Astrocyte (in vitro differentiated cells and primary cell): Measurements from ENCODE around the gene WDR27. TPM values are rescaled to one million over a fixed set of nuclear protein-coding genes. Genes with fewer than 3 reads are reported as not detected.

Source experiments
- DNase-seq: peaks from one replicate; pipeline ENCODE4 v3.0.0-alpha.2; 2010; ENCODE audit warnings: low read depth
- FAIRE-seq: peaks from 2 replicates; lab custom pipeline; 2011; peaks lifted over from hg19 to GRCh38; lab: Jason Lieb, UNC
- H2AFZ ChIP-seq: 2 replicates; pipeline ENCODE4 v1.6.0; 2012; ENCODE audit warnings: low read depth, low read length, inconsistent platforms
- H3K27ac ChIP-seq: 2 replicates; pipeline ENCODE4 v1.5.1; 2011; ENCODE audit warnings: low read depth, low read length, inconsistent platforms
- H3K27me3 ChIP-seq: 2 replicates; pipeline ENCODE4 v1.6.0; 2011; ENCODE audit warnings: low read length, inconsistent platforms; ENCODE audit not compliant: insufficient read depth
- H3K36me3 ChIP-seq: 2 replicates; pipeline ENCODE4 v1.5.1; 2011; ENCODE audit warnings: low read length, inconsistent platforms; ENCODE audit not compliant: insufficient read depth
- H3K4me1 ChIP-seq: 2 replicates; pipeline ENCODE4 v1.5.1; 2011; ENCODE audit warnings: low read length, inconsistent platforms; ENCODE audit not compliant: insufficient read depth
- H3K4me2 ChIP-seq: 2 replicates; pipeline ENCODE4 v1.6.0; 2012; ENCODE audit warnings: low read length, inconsistent platforms
- H3K4me3 ChIP-seq: 2 replicates; pipeline ENCODE4 v1.5.1; 2011; ENCODE audit warnings: low read depth, mild to moderate bottlenecking, low read length, inconsistent platforms; ENCODE audit not compliant: insufficient read depth
- H3K79me2 ChIP-seq: 2 replicates; pipeline ENCODE4 v1.6.0; 2012; ENCODE audit warnings: mild to moderate bottlenecking, low read length, inconsistent platforms; ENCODE audit not compliant: insufficient read depth
- H3K9ac ChIP-seq: 2 replicates; pipeline ENCODE4 v1.6.0; 2012; ENCODE audit warnings: mild to moderate bottlenecking, low read length, inconsistent platforms
- H3K9me3 ChIP-seq: 2 replicates; pipeline ENCODE4 v1.5.1; 2012; ENCODE audit warnings: low read depth, mild to moderate bottlenecking, low read length, inconsistent platforms; ENCODE audit not compliant: insufficient read depth
- H4K20me1 ChIP-seq: 2 replicates; pipeline ENCODE4 v1.6.0; 2012; ENCODE audit warnings: low read length, inconsistent platforms; ENCODE audit not compliant: insufficient read depth
- H3K27ac Mint-ChIP-seq: one replicate; pipeline ENCODE4 v1.8.0; 2021; ENCODE audit warnings: mild to moderate bottlenecking, mixed read lengths; ENCODE audit not compliant: unreplicated experiment
- H3K27me3 Mint-ChIP-seq: one replicate; pipeline ENCODE4 v1.8.0; 2021; ENCODE audit warnings: low read depth, mixed read lengths; ENCODE audit not compliant: unreplicated experiment
- H3K36me3 Mint-ChIP-seq: one replicate; pipeline ENCODE4 v1.8.0; 2021; ENCODE audit warnings: low read depth, mixed read lengths; ENCODE audit not compliant: unreplicated experiment
- H3K4me1 Mint-ChIP-seq: one replicate; pipeline ENCODE4 v1.8.0; 2021; ENCODE audit warnings: low read depth, mixed read lengths; ENCODE audit not compliant: unreplicated experiment
- H3K4me3 Mint-ChIP-seq: one replicate; pipeline ENCODE4 v1.8.0; 2021; ENCODE audit warnings: mild to moderate bottlenecking, moderate library complexity, mixed read lengths; ENCODE audit not compliant: unreplicated experiment
- H3K9me3 Mint-ChIP-seq: one replicate; pipeline ENCODE4 v1.8.0; 2021; ENCODE audit warnings: mild to moderate bottlenecking, mixed read lengths; ENCODE audit not compliant: unreplicated experiment
- CTCF ChIP-seq: IDR thresholded peaks from 2 replicates; pipeline ENCODE4 v1.5.1; 2011; ENCODE audit warnings: low read depth, mild to moderate bottlenecking, inconsistent platforms, low read length, moderate library complexity; ENCODE audit not compliant: insufficient read depth
- EZH2 ChIP-seq: IDR thresholded peaks from 2 replicates; pipeline ENCODE4 v1.6.1; 2012; ENCODE audit warnings: mild to moderate bottlenecking, low read length, inconsistent platforms; ENCODE audit not compliant: insufficient read depth
- total RNA-seq: library from RNA; stranded (reverse); gene quantifications from 2 replicates; pipeline ENCODE4 v1.2.1, GENCODE V29; 2021

WDR27 gene
- total RNA-seq, 1 donor from 2014 or later = 31.2 TPM

GRCh38 chr6:169564453-169565240, 137.2 kb downstream of the WDR27 start:
- no peaks in the 10 kb centered on the region for H3K79me2 ChIP-seq
- H3K27ac ChIP-seq = no peak overlapping the region
- Mint-ChIP-seq H3K27ac (no peak overlapping the region), H3K9me3 (peaks cover 5% of the 10 kb centered on the region), H3K36me3 (peaks cover 34% of the 10 kb centered on the region), H3K27me3 (no peaks in the 10 kb centered on the region), H3K4me3 (no peak overlapping the region), H3K4me1 (no peaks in the 10 kb centered on the region)
- TF ChIP-seq EZH2 = no peak
- no peak for TF ChIP-seq CTCF
- H3K4me1 ChIP-seq = no peaks in the 10 kb centered on the region
- FAIRE-seq = no peak
- H3K36me3 ChIP-seq = no peaks in the 10 kb centered on the region
- no peak overlapping the region for H2AFZ ChIP-seq
- no peak overlapping the region for H3K4me2 ChIP-seq
- H3K27me3 ChIP-seq = no peaks in the 10 kb centered on the region
- no peak overlapping the region for H3K4me3 ChIP-seq
- no peaks in the 10 kb centered on the region for H4K20me1 ChIP-seq
- H3K9ac ChIP-seq = no peak overlapping the region
- no peak for DNase-seq
- no peaks in the 10 kb centered on the region for H3K9me3 ChIP-seq

- H4K20me1 ChIP-seq = no peaks in the 10 kb centered on the region
- peaks cover 5% of the 10 kb centered on the region for H3K4me1 ChIP-seq
- H3K36me3 Mint-ChIP-seq = peaks cover 38% of the 10 kb centered on the region
- FAIRE-seq = no peak
- H3K9ac ChIP-seq = no peak overlapping the region
- no peaks in the 10 kb centered on the region for H3K79me2 ChIP-seq
- no peak overlapping the region for H3K27ac Mint-ChIP-seq
- no peak overlapping the region for H2AFZ ChIP-seq
- no peak overlapping the region for H3K4me3 ChIP-seq
- H3K27me3 Mint-ChIP-seq = no peaks in the 10 kb centered on the region
- H3K36me3 ChIP-seq = no peaks in the 10 kb centered on the region
- no peak overlapping the region for H3K27ac ChIP-seq
- no peak for TF ChIP-seq CTCF
- TF ChIP-seq EZH2 = no peak
- H3K4me3 Mint-ChIP-seq = no peak overlapping the region
- no peaks in the 10 kb centered on the region for H3K4me1 Mint-ChIP-seq
- peaks cover 5% of the 10 kb centered on the region for H3K9me3 Mint-ChIP-seq
- H3K27me3 ChIP-seq = no peaks in the 10 kb centered on the region
- DNase-seq = no peak
- H3K4me2 ChIP-seq = no peak overlapping the region
- no peaks in the 10 kb centered on the region for H3K9me3 ChIP-seq
Measured at GRCh38 chr6:169561665-169562064, 140.2 kb downstream of the WDR27 start.

GRCh38 chr6:169559592-169559991, 142.2 kb downstream of the WDR27 start:
- H3K36me3 ChIP-seq = no peaks in the 10 kb centered on the region
- H3K9me3 Mint-ChIP-seq = peaks cover 5% of the 10 kb centered on the region
- H3K36me3 Mint-ChIP-seq = peaks cover 33% of the 10 kb centered on the region
- DNase-seq (no peak), FAIRE-seq (no peak)
- H3K79me2 ChIP-seq = no peaks in the 10 kb centered on the region
- no peak overlapping the region for H3K4me3 ChIP-seq
- H2AFZ ChIP-seq = no peak overlapping the region
- no peaks in the 10 kb centered on the region for H3K27me3 ChIP-seq
- no peaks in the 10 kb centered on the region for H3K27me3 Mint-ChIP-seq
- no peaks in the 10 kb centered on the region for H3K4me1 Mint-ChIP-seq
- TF ChIP-seq EZH2 (no peak), CTCF (no peak)
- H3K27ac ChIP-seq = no peak overlapping the region
- H3K4me1 ChIP-seq = peaks cover 5% of the 10 kb centered on the region
- H3K4me2 ChIP-seq = no peak overlapping the region
- H3K4me3 Mint-ChIP-seq = no peak overlapping the region
- no peak overlapping the region for H3K27ac Mint-ChIP-seq
- no peaks in the 10 kb centered on the region for H4K20me1 ChIP-seq
- no peaks in the 10 kb centered on the region for H3K9me3 ChIP-seq
- no peak overlapping the region for H3K9ac ChIP-seq
